GM12878 (cell line): Measurements from ENCODE around the gene NHEJ1. TPM values are rescaled to one million over a fixed set of nuclear protein-coding genes. Genes with fewer than 3 reads are reported as not detected.

ENCODE experiments used
- ATAC-seq: fragments of 200-7000 bp; cut with Tn5 transposase; 3 replicates; pipeline ENCODE4 v1.9.1; 2020; ENCODE audit warnings: mild to moderate bottlenecking, moderate library complexity
- BruUV-seq: library from RNA; stranded (reverse); fragments of 400-500 nt; replicated peaks from 2 replicates; lab custom pipeline; 2021; lab: Mats Ljungman, UMichigan
- CTCF ChIA-PET: fragments of 300-600 bp; sonication (Branson Sonifier 250); formaldehyde crosslinking; extraction: SDS; loops from one replicate; lab custom pipeline; 2021; ENCODE audit warnings: inconsistent platforms; lab: Yijun Ruan, JAX
- POLR2A ChIA-PET: fragments of 350-600 bp; formaldehyde crosslinking; extraction: SDS; loops from one replicate; lab custom pipeline; 2021; ENCODE audit warnings: inconsistent platforms; lab: Charles Lee
- RAD21 ChIA-PET: fragments of 300-600 bp; sonication (Branson Sonifier 250); formaldehyde crosslinking; loops from one replicate; lab custom pipeline; 2023; ENCODE audit warnings: antibody characterized with exemption; ENCODE audit not compliant: unreplicated experiment; lab: Charles Lee
- SMC1A ChIA-PET: fragments of 300-600 bp; sonication (Branson Sonifier 250); formaldehyde crosslinking; loops from one replicate; lab custom pipeline; 2023; ENCODE audit not compliant: unreplicated experiment, uncharacterized antibody; lab: Charles Lee
- DNase-seq: peaks from one replicate; pipeline ENCODE4 v3.0.0-alpha.2; 2011; ENCODE audit warnings: low read depth, low spot score
- FAIRE-seq: peaks from 3 replicates; lab custom pipeline; 2011; peaks lifted over from hg19 to GRCh38; lab: Jason Lieb, UNC
- H2AFZ ChIP-seq: 2 replicates; pipeline ENCODE4 v1.6.0; 2011; ENCODE audit warnings: low read depth, low read length, control low read depth; ENCODE audit not compliant: control insufficient read depth
- H3K27ac ChIP-seq: 2 replicates; pipeline ENCODE4 v1.5.1; 2011; ENCODE audit warnings: control low read depth; ENCODE audit not compliant: control insufficient read depth, insufficient read depth
- H3K27me3 ChIP-seq, 2 experiments: replicated peaks in 1 of 2; 2 replicates each; pipeline versions ENCODE4 v1.6.0 to v1.6.1; 2011; ENCODE audit warnings: low read length in 1 of 2; ENCODE audit not compliant: control insufficient read depth in 2 of 2, insufficient read depth in 2 of 2
- H3K36me3 ChIP-seq, 2 experiments: 2 replicates each; pipeline ENCODE4 v1.5.1; 2011; ENCODE audit warnings: low read length in 1 of 2; ENCODE audit not compliant: control insufficient read depth in 2 of 2, insufficient read depth in 2 of 2
- H3K4me1 ChIP-seq: 2 replicates; pipeline ENCODE4 v1.6.1; 2011; ENCODE audit warnings: mild to moderate bottlenecking, low read length, moderate library complexity, mixed read lengths; ENCODE audit not compliant: control insufficient read depth, insufficient read depth
- H3K4me2 ChIP-seq: 2 replicates; pipeline ENCODE4 v1.6.0; 2011; ENCODE audit warnings: control low read depth; ENCODE audit not compliant: control insufficient read depth, insufficient read depth
- H3K4me3 ChIP-seq: fragments of 200-600 bp; sonication (generic); 2 replicates; pipeline ENCODE4 v1.5.1; 2016
- H3K79me2 ChIP-seq: 2 replicates; pipeline ENCODE4 v1.6.0; 2011; ENCODE audit warnings: low read length; ENCODE audit not compliant: control insufficient read depth, insufficient read depth
- H3K9ac ChIP-seq: 2 replicates; pipeline ENCODE4 v1.8.0; 2011; ENCODE audit warnings: low read length, control low read depth, mixed read lengths; ENCODE audit not compliant: control insufficient read depth, insufficient read depth
- H3K9me3 ChIP-seq: replicated peaks from 3 replicates; pipeline ENCODE4 v1.5.1; 2011; ENCODE audit warnings: mild to moderate bottlenecking, low read length; ENCODE audit not compliant: control insufficient read depth, insufficient read depth
- H4K20me1 ChIP-seq: 2 replicates; pipeline ENCODE4 v1.6.0; 2011; ENCODE audit not compliant: control insufficient read depth, insufficient read depth
- BMI1 ChIP-seq: fragments of 450-650 bp; IDR thresholded peaks from 2 replicates; pipeline ENCODE4 v1.6.1; 2016; ENCODE audit warnings: mild to moderate bottlenecking, moderate library complexity, borderline replicate concordance
- CREB1 ChIP-seq: IDR thresholded peaks from 2 replicates; pipeline ENCODE4 v1.6.1; 2012; ENCODE audit warnings: low read depth, mild to moderate bottlenecking, inconsistent platforms
- ELK1 ChIP-seq: IDR thresholded peaks from 2 replicates; pipeline ENCODE4 v1.6.1; 2012; ENCODE audit warnings: low read depth, low read length, improper control_type of control experiment
- HDAC2 ChIP-seq: fragments of 200-600 bp; sonication (generic); IDR thresholded peaks from 2 replicates; pipeline ENCODE4 v1.6.1; 2017
- NFIC ChIP-seq: IDR thresholded peaks from 2 replicates; pipeline ENCODE4 v1.6.1; 2012; ENCODE audit warnings: low read depth, mild to moderate bottlenecking, inconsistent platforms, low read length, moderate library complexity
- NKRF ChIP-seq: fragments of 450-650 bp; conservative IDR thresholded peaks from 2 replicates; pipeline ENCODE4 v1.6.1; 2017; ENCODE audit warnings: mild to moderate bottlenecking, moderate library complexity
- RFX5 ChIP-seq: IDR thresholded peaks from 2 replicates; pipeline ENCODE4 v1.6.1; 2011; ENCODE audit warnings: low read depth, low read length, improper control_type of control experiment
- SPI1 ChIP-seq: IDR thresholded peaks from 2 replicates; pipeline ENCODE4 v1.6.1; 2011; ENCODE audit warnings: low read depth, mild to moderate bottlenecking, low read length, moderate library complexity, borderline replicate concordance; ENCODE audit not compliant: insufficient read depth
- TBL1XR1 ChIP-seq: IDR thresholded peaks from 2 replicates; pipeline ENCODE4 v1.6.1; 2012; ENCODE audit warnings: low read depth, low read length, improper control_type of control experiment
- TCF12 ChIP-seq: IDR thresholded peaks from 2 replicates; pipeline ENCODE4 v1.6.1; 2011; ENCODE audit warnings: low read depth, mild to moderate bottlenecking, low read length
- ZZZ3 ChIP-seq: IDR thresholded peaks from 2 replicates; pipeline ENCODE4 v1.6.1; 2011; ENCODE audit warnings: low read depth; ENCODE audit not compliant: control insufficient read depth, insufficient read length
- WGBS: methylation state at CpG from one replicate; pipeline ENCODE4 v1.1.6; 2016; ENCODE audit warnings: low lambda C conversion rate; ENCODE audit not compliant: insufficient replicate concordance, insufficient coverage; ENCODE audit errors: missing lambda C conversion rate; 5-methylcytosine and 5-hydroxymethylcytosine counted together
- in situ Hi-C: fragments of 300-500 bp; cut with MboI; formaldehyde crosslinking; loops from 9 replicates; pipeline ENCODE4 v1.14.3; 2018; ENCODE audit warnings: mixed read lengths
- intact Hi-C: fragments of 100-400 bp; cut with micrococcal nuclease; formaldehyde crosslinking; loops from one replicate; pipeline ENCODE4 v1.14.2; 2022; ENCODE audit not compliant: unreplicated experiment
- polyA plus RNA-seq, 11 experiments: library from polyadenylated mRNA; depleted of rRNA in 4 of 11; unstranded in 6 of 11; stranded (reverse) in 5 of 11; fragments of >200 nt; fragmentation: Nextera tagmentation in 4 of 11; fragmentation: Illumina TruSeq in 1 of 11; extraction: Ambion mirVana in 4 of 11; extraction: Trizol in 1 of 11; gene quantifications; 1 replicate in 1 of 11; 2 replicates in 10 of 11; pipeline versions ENCODE4 v1.2.1 to v1.2.3, GENCODE V29; 2011 to 2016; ENCODE audit warnings: inconsistent platforms in 2 of 11, missing spikeins in 2 of 11, low read depth in 1 of 11
- total RNA-seq, 4 experiments: library from RNA; depleted of rRNA in 3 of 4; stranded (reverse); fragments of >200 nt in 3 of 4; fragmentation: Illumina TruSeq in 1 of 4; extraction: Trizol in 1 of 4; gene quantifications; 2 replicates each; pipeline versions ENCODE4 v1.2.1 to v1.2.3, GENCODE V29; 2013 to 2021

NHEJ1 gene
- total and polyA plus RNA-seq, 10 of the 15 experiments (the other 5 are each of a cell fraction or from before 2014, with no cell fraction given), result 11.8 to 20.2 (median 17.0) TPM

GRCh38 chr2:219056896-219057708, 103.5 kb downstream of the NHEJ1 start:
- ChIA-PET SMC1A (interaction anchor here (1.4 kb wide), 1 partner anchor 60 kb away, joined by 4 read pairs; no protein-coding TSS in a partner anchor), CTCF (interaction anchor here (1.1 to 5.2 kb wide), 9 partner anchors 23 to 238 kb away, joined by 3 to 60 read pairs (median 9); no protein-coding TSS in a partner anchor), POLR2A (no interaction called here), RAD21 (interaction anchor here (2.9 kb wide), 2 partner anchors 63 to 97 kb away, joined by 21 to 24 read pairs; no protein-coding TSS in a partner anchor)
- no peak overlapping the region for H3K9ac ChIP-seq
- H3K36me3 ChIP-seq, result no peaks in the 10 kb centered on the region
- H3K27me3 ChIP-seq, result peaks cover 21 to 25% of the 10 kb centered on the region in 2 experiments
- no peaks in the 10 kb centered on the region for H3K79me2 ChIP-seq
- in situ Hi-C loops (loop anchor here (5.0 kb wide), 2 partner anchors 90 to 240 kb away; no protein-coding TSS in a partner anchor), intact Hi-C loops (loop anchor here (5.0 kb wide), 1 partner anchor 240 kb away; no protein-coding TSS in a partner anchor)
- H2AFZ ChIP-seq, result no peak overlapping the region
- H3K27ac ChIP-seq, result no peak overlapping the region
- no peak overlapping the region for H3K4me2 ChIP-seq
- DNase-seq (no peak), ATAC-seq (no peak), FAIRE-seq (no peak)
- H3K4me3 ChIP-seq, result no peak overlapping the region
- no TSS peak for BruUV-seq
- no peak for TF ChIP-seq TBL1XR1
- no peak for TF ChIP-seq SPI1
- no peak for TF ChIP-seq RFX5
- no peak for TF ChIP-seq TCF12
- no peak for TF ChIP-seq ELK1
- TF ChIP-seq CREB1, result no peak
- no peak for TF ChIP-seq ZZZ3
- no peak for TF ChIP-seq BMI1
- no peak for TF ChIP-seq HDAC2
- TF ChIP-seq NFIC, result no peak
- no peak for TF ChIP-seq NKRF
- WGBS, result 36% methylated on average over 33 of the region's 40 CpGs
- no peaks in the 10 kb centered on the region for H4K20me1 ChIP-seq
- H3K9me3 ChIP-seq, result no peaks in the 10 kb centered on the region
- no peaks in the 10 kb centered on the region for H3K4me1 ChIP-seq
